DND-41 (cell line): Measurements from ENCODE around the gene TSNAXIP1.

ENCODE experiments used
- ATAC-seq: fragments of 200-7000 bp; cut with Tn5 transposase; 3 replicates; pipeline ENCODE4 v1.9.1; 2021; ENCODE audit warnings: low read depth; ENCODE audit not compliant: insufficient read depth
- DNase-seq: peaks from one replicate; pipeline ENCODE4 v3.0.0-alpha.2; 2020
- H2AFZ ChIP-seq: 2 replicates; pipeline ENCODE4 v1.6.0; 2012; ENCODE audit warnings: low read depth, low read length
- H3K27ac ChIP-seq: 2 replicates; pipeline ENCODE4 v1.5.1; 2012; ENCODE audit warnings: low read length, inconsistent platforms
- H3K27me3 ChIP-seq: fragments of 200-600 bp; sonication (generic); 2 replicates; pipeline ENCODE4 v1.6.0; 2012; ENCODE audit warnings: low read length, mild to moderate bottlenecking, inconsistent platforms; ENCODE audit not compliant: insufficient read depth, poor library complexity
- H3K36me3 ChIP-seq: 2 replicates; pipeline ENCODE4 v1.5.1; 2012; ENCODE audit warnings: low read length, inconsistent platforms; ENCODE audit not compliant: insufficient read depth
- H3K4me1 ChIP-seq: 2 replicates; pipeline ENCODE4 v1.5.1; 2012; ENCODE audit warnings: mild to moderate bottlenecking, low read length; ENCODE audit not compliant: insufficient read depth
- H3K4me2 ChIP-seq: 2 replicates; pipeline ENCODE4 v1.6.0; 2012; ENCODE audit warnings: mild to moderate bottlenecking, moderate library complexity, low read length, inconsistent platforms; ENCODE audit not compliant: insufficient read depth
- H3K4me3 ChIP-seq, 2 experiments: fragments of 200-600 bp in 1 of 2; shearing (Covaris generic) in 1 of 2; 2 replicates each; pipeline ENCODE4 v1.5.1; 2012 to 2016; ENCODE audit warnings: inconsistent platforms in 2 of 2, low read length in 2 of 2, mild to moderate bottlenecking in 2 of 2, low read depth in 1 of 2, moderate library complexity in 1 of 2
- H3K79me2 ChIP-seq: 2 replicates; pipeline ENCODE4 v1.6.0; 2012; ENCODE audit warnings: low read length, inconsistent platforms; ENCODE audit not compliant: insufficient read depth
- H3K9ac ChIP-seq: 2 replicates; pipeline ENCODE4 v1.6.0; 2012; ENCODE audit warnings: low read depth, mild to moderate bottlenecking, inconsistent platforms, low read length, moderate library complexity
- H3K9me3 ChIP-seq: 2 replicates; pipeline ENCODE4 v1.5.1; 2012; ENCODE audit warnings: low read length, moderate library complexity, mild to moderate bottlenecking, inconsistent platforms; ENCODE audit not compliant: insufficient read depth, severe bottlenecking
- H4K20me1 ChIP-seq: 2 replicates; pipeline ENCODE4 v1.6.0; 2012; ENCODE audit warnings: low read length; ENCODE audit not compliant: insufficient read depth
- CTCF ChIP-seq: IDR thresholded peaks from 2 replicates; pipeline ENCODE4 v1.5.1; 2012; ENCODE audit warnings: borderline replicate concordance, low read length, moderate library complexity, mild to moderate bottlenecking; ENCODE audit not compliant: poor library complexity, severe bottlenecking; ENCODE audit errors: extremely low read depth
- EZH2 ChIP-seq: IDR thresholded peaks from 3 replicates; pipeline ENCODE4 v1.6.1; 2012; ENCODE audit warnings: borderline replicate concordance, low read depth, mild to moderate bottlenecking, moderate library complexity, low read length, inconsistent platforms; ENCODE audit not compliant: severe bottlenecking

Gene TSNAXIP1

DNA sequence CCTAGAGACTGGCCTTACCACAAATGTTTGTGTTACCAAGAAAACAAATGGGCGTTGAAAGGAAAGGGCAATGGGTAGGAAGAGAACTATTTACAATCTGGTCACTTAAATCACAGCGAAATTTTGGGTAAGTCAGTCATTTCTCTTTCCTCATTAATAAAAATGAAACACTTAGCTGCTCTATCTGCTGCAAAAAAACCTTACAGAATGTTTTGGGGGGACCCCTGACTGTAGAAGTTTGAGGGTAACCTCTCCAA is 39.3 kb downstream of the TSNAXIP1 start:
- no peak for DNase-seq
- peak overlapping the region; percentile 98 to 99; a peak in 3 of 4 replicates for H3K4me3 ChIP-seq
- no peak for ATAC-seq
- H3K27me3 ChIP-seq = no peaks in the 10 kb centered on the region
- no peak for TF ChIP-seq EZH2
- no peak for TF ChIP-seq CTCF
- peak overlapping the region; percentile 95 for H3K9ac ChIP-seq
- peak overlapping the region; percentile 86 for H3K27ac ChIP-seq
- H2AFZ ChIP-seq = peak overlapping the region; percentile 73
- H3K4me1 ChIP-seq = peaks cover 65% of the 10 kb centered on the region
- peaks cover 55% of the 10 kb centered on the region for H4K20me1 ChIP-seq
- peak overlapping the region; percentile 79 for H3K4me2 ChIP-seq
- H3K79me2 ChIP-seq = peaks cover 79% of the 10 kb centered on the region
- H3K36me3 ChIP-seq = peaks cover 37% of the 10 kb centered on the region
- no peaks in the 10 kb centered on the region for H3K9me3 ChIP-seq

DNA sequence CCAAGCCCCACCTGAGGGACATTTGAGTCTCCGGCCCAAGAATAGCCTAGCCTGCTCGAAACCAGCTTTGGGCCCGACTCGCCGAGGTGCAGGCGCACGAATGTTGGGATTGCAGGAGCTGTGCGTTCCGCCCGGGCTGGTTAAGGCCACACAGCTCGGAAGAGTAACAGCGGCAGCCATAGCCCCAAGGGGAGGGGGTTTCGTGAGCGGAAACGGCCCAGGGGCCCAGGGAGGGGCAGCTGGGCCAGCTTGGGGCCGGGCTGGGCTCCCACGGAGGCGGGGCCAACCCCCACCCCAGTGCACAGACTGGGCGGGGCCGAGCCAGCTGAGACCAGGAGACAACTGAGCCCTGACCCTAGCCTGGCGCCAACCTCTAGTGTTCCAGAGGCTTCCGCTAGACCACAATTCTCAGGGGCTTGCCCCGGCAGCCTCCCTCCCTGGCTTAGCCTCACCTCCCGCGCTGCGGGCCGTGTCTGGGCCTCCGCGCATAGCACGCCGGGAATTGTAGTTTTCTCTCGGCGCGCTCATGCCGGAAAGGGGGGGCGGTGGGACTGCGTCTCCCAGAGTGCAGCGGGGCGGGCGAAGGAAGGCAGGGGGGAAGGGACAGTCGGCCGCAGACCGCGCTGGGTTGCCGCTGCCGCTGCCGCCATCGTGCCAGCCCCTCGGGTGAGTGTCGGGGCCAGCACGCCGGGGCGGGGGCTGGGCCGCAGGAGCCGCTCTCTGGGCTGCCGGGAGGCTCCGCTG is 39.8 kb downstream of the TSNAXIP1 start, which contains the start of gene NUTF2:
Gene NUTF2, plus strand, starts transcription at position 614 of the 744 bp plus-strand sequence. CDS start 18,198 bp downstream, outside the sequence.
- Histone ChIP-seq H3K4me1 (peaks cover 61% of the 10 kb centered on the region), H3K36me3 (peaks cover 38% of the 10 kb centered on the region), H4K20me1 (peaks cover 59% of the 10 kb centered on the region), H3K27ac (peak within 1 kb of the TSS; percentile 86), H3K27me3 (no peaks in the 10 kb centered on the region), H3K4me2 (peak within 1 kb of the TSS; percentile 79), H3K9me3 (no peaks in the 10 kb centered on the region), H3K4me3 (peak within 1 kb of the TSS; percentile 98 to 99), H3K9ac (peak within 1 kb of the TSS; percentile 95), H3K79me2 (peaks cover 84% of the 10 kb centered on the region), H2AFZ (peak within 1 kb of the TSS; percentile 75)
- DNase-seq (peak; percentile 98), ATAC-seq (peak; percentile 69)
- no peak for TF ChIP-seq EZH2
- peak; percentile 1 for TF ChIP-seq CTCF

DNA sequence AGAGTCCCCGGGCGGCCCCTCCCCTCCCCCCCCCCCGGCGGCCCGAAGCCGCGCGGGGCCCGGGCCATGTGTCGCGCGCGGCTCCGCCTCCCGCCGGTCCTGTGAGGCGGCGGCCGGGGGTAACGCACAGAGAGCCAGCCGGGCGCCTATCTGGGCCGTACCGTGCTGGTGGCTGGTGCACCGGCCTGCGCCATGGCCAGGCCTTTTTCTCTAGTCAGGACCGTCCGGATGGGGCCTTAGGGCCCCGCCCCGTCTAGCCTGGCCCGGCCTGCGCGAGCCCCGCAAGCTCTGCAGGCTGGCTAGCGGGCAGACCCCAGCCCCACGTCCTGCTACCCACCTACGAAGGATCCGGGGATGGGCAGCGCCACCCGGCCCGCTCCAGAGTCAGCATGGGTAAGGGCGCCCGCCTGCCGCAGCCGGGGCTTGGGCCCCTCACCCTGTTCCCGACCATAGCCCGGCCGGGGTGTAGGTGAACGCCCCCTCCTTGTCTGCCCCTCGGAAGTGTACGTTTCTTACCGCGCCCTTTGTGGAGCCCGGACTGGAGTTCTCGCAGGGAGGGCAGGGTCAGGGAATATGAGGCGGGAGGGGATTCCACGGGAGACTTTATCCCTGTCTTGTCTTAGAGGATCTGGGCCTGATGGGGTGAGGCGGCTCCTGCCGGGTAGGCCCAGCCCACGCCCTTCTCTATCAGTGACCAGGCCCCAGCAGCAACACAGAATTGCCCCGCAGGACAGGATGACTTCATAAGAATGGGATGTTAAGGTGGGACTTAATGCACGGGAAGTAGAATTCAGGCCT is 40.6 kb downstream of the TSNAXIP1 start, which contains the start of gene CENPT:
Gene CENPT, minus strand, starts transcription at position 630 of the 798 bp plus-strand sequence. CDS start 13,834 bp downstream, outside the sequence.
- TF ChIP-seq EZH2 (no peak), CTCF (no peak)
- H3K9me3 ChIP-seq = no peaks in the 10 kb centered on the region
- H3K9ac ChIP-seq = peak within 1 kb of the TSS; percentile 95
- H2AFZ ChIP-seq = peak within 1 kb of the TSS; percentile 75
- peaks cover 59% of the 10 kb centered on the region for H4K20me1 ChIP-seq
- H3K4me2 ChIP-seq = peak within 1 kb of the TSS; percentile 79
- peaks cover 92% of the 10 kb centered on the region for H3K79me2 ChIP-seq
- no peaks in the 10 kb centered on the region for H3K27me3 ChIP-seq
- no peak for DNase-seq
- peak within 1 kb of the TSS; percentile 86 for H3K27ac ChIP-seq
- ATAC-seq = peak; percentile 34
- peak within 1 kb of the TSS; percentile 98 to 99 for H3K4me3 ChIP-seq
- H3K36me3 ChIP-seq = peaks cover 45% of the 10 kb centered on the region
- H3K4me1 ChIP-seq = peaks cover 58% of the 10 kb centered on the region
